K562 (cell line): ENCODE results near the gene UBXN11.

ENCODE experiments used
- ARNT ChIP-seq, 2 experiments: fragments of 450-650 bp; IDR thresholded peaks; 2 replicates each; pipeline ENCODE4 v1.6.1; 2016; ENCODE audit warnings: mild to moderate bottlenecking in 1 of 2
- FOXK2 ChIP-seq, 2 experiments: fragments of 450-650 bp; IDR thresholded peaks in 1 of 2; conservative IDR thresholded peaks in 1 of 2; 2 replicates each; pipeline ENCODE4 v1.6.1; 2016; ENCODE audit warnings: low read depth in 2 of 2, mild to moderate bottlenecking in 1 of 2
- KDM1A ChIP-seq, 2 experiments: fragments of 450-650 bp; IDR thresholded peaks; 2 replicates each; pipeline ENCODE4 v1.6.1; 2016; ENCODE audit warnings: mild to moderate bottlenecking in 2 of 2
- YY1 ChIP-seq, 3 experiments: IDR thresholded peaks; 2 replicates each; pipeline ENCODE4 v1.6.1; 2011; ENCODE audit warnings: low read length in 2 of 3, mild to moderate bottlenecking in 2 of 3, moderate library complexity in 2 of 3, borderline replicate concordance in 1 of 3, control low read depth in 1 of 3, low read depth in 1 of 3; ENCODE audit not compliant: insufficient read depth in 3 of 3, insufficient replicate concordance in 2 of 3, control insufficient read depth in 1 of 3, insufficient read length in 1 of 3; ENCODE audit errors: extremely low read depth in 1 of 3
- TF ChIP-seq, protein P1 (sequence below), 3 experiments: IDR thresholded peaks in 2 of 3; conservative IDR thresholded peaks in 1 of 3; 2 replicates each; pipeline ENCODE4 v1.5.1; 2011 to 2012; ENCODE audit warnings: low read length in 3 of 3, mild to moderate bottlenecking in 3 of 3, control low read depth in 2 of 3, improper control_type of control experiment in 1 of 3, inconsistent platforms in 1 of 3, low read depth in 1 of 3, mixed read lengths in 1 of 3, moderate library complexity in 1 of 3; ENCODE audit not compliant: insufficient read depth in 2 of 3
- TF ChIP-seq, protein P2 (sequence below): sonication (generic); formaldehyde crosslinking; IDR thresholded peaks from 2 replicates; pipeline ENCODE4 v1.9.0; 2022; ENCODE audit warnings: mild to moderate bottlenecking, missing genetic modification reagents
- TF ChIP-seq, protein P3 (sequence below): sonication (generic); formaldehyde crosslinking; IDR thresholded peaks from 2 replicates; pipeline ENCODE4 v1.9.0; 2022; ENCODE audit warnings: mild to moderate bottlenecking, missing genetic modification reagents
- TF ChIP-seq, protein P4 (sequence below): sonication (generic); formaldehyde crosslinking; IDR thresholded peaks from 2 replicates; pipeline ENCODE4 v1.5.0; 2020; ENCODE audit warnings: missing genetic modification reagents

DNA sequence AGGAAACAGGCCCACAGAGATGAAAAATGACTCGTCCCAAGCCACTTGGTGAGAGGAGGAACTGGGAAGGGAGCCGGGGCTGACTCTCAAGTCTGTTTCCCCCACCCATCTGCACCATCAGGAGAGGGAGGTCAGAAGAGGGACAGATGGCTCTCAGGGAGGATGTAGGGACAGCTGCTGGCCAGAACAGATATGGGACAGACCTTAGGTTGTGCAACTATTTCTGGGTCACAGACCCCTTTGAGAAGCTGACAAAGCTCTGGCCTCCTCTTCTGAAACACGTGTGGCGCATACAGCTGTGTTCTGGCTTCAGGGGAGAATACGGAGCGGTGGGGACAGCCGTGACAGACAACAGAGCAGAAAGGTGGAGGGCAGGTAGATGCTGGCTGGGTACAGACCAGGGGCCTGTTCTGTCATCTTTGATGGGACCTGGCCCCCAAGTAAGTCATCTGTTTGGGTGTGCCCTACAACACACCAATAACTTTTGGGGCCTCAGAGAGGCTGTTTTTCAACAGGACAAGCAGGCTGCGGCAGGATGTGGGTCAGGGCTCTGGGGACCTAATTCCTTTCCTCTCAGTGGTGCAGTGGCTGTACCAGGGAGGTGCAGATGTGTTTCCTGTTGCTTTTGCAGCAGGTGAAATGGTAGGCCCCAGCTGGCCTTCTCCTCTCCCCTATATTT is 19.3 kb downstream of the UBXN11 start:
- TF ChIP-seq, protein P1, sequence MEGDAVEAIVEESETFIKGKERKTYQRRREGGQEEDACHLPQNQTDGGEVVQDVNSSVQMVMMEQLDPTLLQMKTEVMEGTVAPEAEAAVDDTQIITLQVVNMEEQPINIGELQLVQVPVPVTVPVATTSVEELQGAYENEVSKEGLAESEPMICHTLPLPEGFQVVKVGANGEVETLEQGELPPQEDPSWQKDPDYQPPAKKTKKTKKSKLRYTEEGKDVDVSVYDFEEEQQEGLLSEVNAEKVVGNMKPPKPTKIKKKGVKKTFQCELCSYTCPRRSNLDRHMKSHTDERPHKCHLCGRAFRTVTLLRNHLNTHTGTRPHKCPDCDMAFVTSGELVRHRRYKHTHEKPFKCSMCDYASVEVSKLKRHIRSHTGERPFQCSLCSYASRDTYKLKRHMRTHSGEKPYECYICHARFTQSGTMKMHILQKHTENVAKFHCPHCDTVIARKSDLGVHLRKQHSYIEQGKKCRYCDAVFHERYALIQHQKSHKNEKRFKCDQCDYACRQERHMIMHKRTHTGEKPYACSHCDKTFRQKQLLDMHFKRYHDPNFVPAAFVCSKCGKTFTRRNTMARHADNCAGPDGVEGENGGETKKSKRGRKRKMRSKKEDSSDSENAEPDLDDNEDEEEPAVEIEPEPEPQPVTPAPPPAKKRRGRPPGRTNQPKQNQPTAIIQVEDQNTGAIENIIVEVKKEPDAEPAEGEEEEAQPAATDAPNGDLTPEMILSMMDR (IDR thresholded peaks at IDR 0.05 in 2 of 3, conservative IDR thresholded peaks at IDR 0.05 in 1 of 3; ENCODE audit: insufficient read depth in 2 of 3, low read depth in 1 of 3, low read length in 3 of 3) = no peak
- TF ChIP-seq KDM1A (IDR thresholded peaks at IDR 0.05) (peak; percentile 83 to 91), YY1 (IDR thresholded peaks at IDR 0.05; ENCODE audit: borderline replicate concordance in 1 of 3, control insufficient read depth in 1 of 3, extremely low read depth in 1 of 3, insufficient read depth in 3 of 3, insufficient read length in 1 of 3, insufficient replicate concordance in 2 of 3, low read depth in 1 of 3, low read length in 2 of 3) (no peak), ARNT (IDR thresholded peaks at IDR 0.05) (peak; percentile 86 to 95), FOXK2 (conservative IDR thresholded peaks at IDR 0.05 in 1 of 2, IDR thresholded peaks at IDR 0.05 in 1 of 2; ENCODE audit: low read depth in 2 of 2) (peak in 1 of 2 experiments; percentile 18; a peak in 1 of 4 replicates)
- TF ChIP-seq, protein P2, sequence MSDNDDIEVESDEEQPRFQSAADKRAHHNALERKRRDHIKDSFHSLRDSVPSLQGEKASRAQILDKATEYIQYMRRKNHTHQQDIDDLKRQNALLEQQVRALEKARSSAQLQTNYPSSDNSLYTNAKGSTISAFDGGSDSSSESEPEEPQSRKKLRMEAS (CRISPR knock-in tag) = peak; percentile 95
- TF ChIP-seq, protein P3, sequence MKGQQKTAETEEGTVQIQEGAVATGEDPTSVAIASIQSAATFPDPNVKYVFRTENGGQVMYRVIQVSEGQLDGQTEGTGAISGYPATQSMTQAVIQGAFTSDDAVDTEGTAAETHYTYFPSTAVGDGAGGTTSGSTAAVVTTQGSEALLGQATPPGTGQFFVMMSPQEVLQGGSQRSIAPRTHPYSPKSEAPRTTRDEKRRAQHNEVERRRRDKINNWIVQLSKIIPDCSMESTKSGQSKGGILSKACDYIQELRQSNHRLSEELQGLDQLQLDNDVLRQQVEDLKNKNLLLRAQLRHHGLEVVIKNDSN (CRISPR knock-in tag) = peak; percentile 74
- TF ChIP-seq, protein P4, sequence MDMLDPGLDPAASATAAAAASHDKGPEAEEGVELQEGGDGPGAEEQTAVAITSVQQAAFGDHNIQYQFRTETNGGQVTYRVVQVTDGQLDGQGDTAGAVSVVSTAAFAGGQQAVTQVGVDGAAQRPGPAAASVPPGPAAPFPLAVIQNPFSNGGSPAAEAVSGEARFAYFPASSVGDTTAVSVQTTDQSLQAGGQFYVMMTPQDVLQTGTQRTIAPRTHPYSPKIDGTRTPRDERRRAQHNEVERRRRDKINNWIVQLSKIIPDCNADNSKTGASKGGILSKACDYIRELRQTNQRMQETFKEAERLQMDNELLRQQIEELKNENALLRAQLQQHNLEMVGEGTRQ (CRISPR knock-in tag) = no peak
